A673 (cell line): Measurements from ENCODE around the gene USP22. TPM values are rescaled to one million over a fixed set of nuclear protein-coding genes. Genes with fewer than 3 reads are reported as not detected.

Source experiments
- BruUV-seq: library from RNA; stranded (reverse); fragments of 400-500 nt; replicated peaks from 2 replicates; lab custom pipeline; 2021; lab: Mats Ljungman, UMichigan
- CTCF ChIA-PET: fragments of 300-600 bp; sonication (Branson Sonifier 250); formaldehyde crosslinking; loops from one replicate; lab custom pipeline; 2022; ENCODE audit warnings: antibody characterized with exemption; lab: Charles Lee
- POLR2A ChIA-PET: fragments of 300-600 bp; sonication (Branson Sonifier 250); formaldehyde crosslinking; loops from one replicate; lab custom pipeline; 2022; ENCODE audit warnings: antibody characterized with exemption; ENCODE audit not compliant: low non-redundant PET; lab: Charles Lee
- DNase-seq: peaks from one replicate; pipeline ENCODE4 v3.0.0-alpha.2; 2015; ENCODE audit warnings: low spot score
- H3K27ac ChIP-seq: fragments of 200-600 bp; sonication (generic); 2 replicates; pipeline ENCODE4 v1.5.1; 2016; ENCODE audit warnings: mixed run types, low read depth, mild to moderate bottlenecking, mixed read lengths, antibody characterized with exemption, low read length; ENCODE audit not compliant: poor library complexity, severe bottlenecking
- H3K27me3 ChIP-seq: fragments of 200-600 bp; sonication (generic); replicated peaks from 2 replicates; pipeline ENCODE4 v1.6.1; 2017; ENCODE audit warnings: mixed run types, low read depth, mild to moderate bottlenecking, mixed read lengths, antibody characterized with exemption, low read length; ENCODE audit not compliant: insufficient read depth, poor library complexity
- H3K36me3 ChIP-seq: fragments of 200-600 bp; sonication (generic); 2 replicates; pipeline ENCODE4 v1.6.1; 2016; ENCODE audit warnings: mixed run types, mild to moderate bottlenecking, mixed read lengths, antibody characterized with exemption, low read length; ENCODE audit not compliant: insufficient read depth, poor library complexity, severe bottlenecking
- H3K4me1 ChIP-seq: fragments of 200-600 bp; sonication (generic); 2 replicates; pipeline ENCODE4 v1.6.1; 2017; ENCODE audit warnings: mixed run types, mild to moderate bottlenecking, mixed read lengths, antibody characterized with exemption, low read length; ENCODE audit not compliant: insufficient read depth, poor library complexity, severe bottlenecking
- H3K4me3 ChIP-seq: fragments of 200-600 bp; sonication (generic); 2 replicates; pipeline ENCODE4 v1.5.1; 2016; ENCODE audit warnings: low read depth, mixed run types, mild to moderate bottlenecking, mixed read lengths, low read length; ENCODE audit not compliant: poor library complexity, severe bottlenecking
- H3K9me3 ChIP-seq: fragments of 200-600 bp; sonication (generic); 2 replicates; pipeline ENCODE4 v1.6.1; 2016; ENCODE audit warnings: mixed run types, low read depth, mild to moderate bottlenecking, mixed read lengths, antibody characterized with exemption, low read length; ENCODE audit not compliant: poor library complexity, severe bottlenecking
- EZH2 ChIP-seq: fragments of 200-600 bp; sonication (generic); IDR thresholded peaks from 2 replicates; pipeline ENCODE4 v1.6.1; 2017; ENCODE audit warnings: borderline replicate concordance, low read depth, mild to moderate bottlenecking, mixed read lengths, antibody characterized with exemption, low read length; ENCODE audit not compliant: poor library complexity, severe bottlenecking
- intact Hi-C: fragments of 100-400 bp; cut with micrococcal nuclease; formaldehyde crosslinking; loops from one replicate; pipeline ENCODE4 v1.10.0; 2022; ENCODE audit not compliant: unreplicated experiment
- total RNA-seq: library from RNA; stranded (reverse); gene quantifications from 2 replicates; pipeline ENCODE4 v1.2.3, GENCODE V29; 2021
- TF ChIP-seq, protein P1 (sequence below): fragments of 300-800, 200-600 bp; sonication (generic); conservative IDR thresholded peaks from 2 replicates; pipeline ENCODE4 v1.5.1; 2017; ENCODE audit warnings: low read depth, mild to moderate bottlenecking, antibody characterized with exemption, low read length, moderate library complexity, mixed read lengths

The USP22 gene
- total RNA-seq, 1 experiment from 2014 or later = 288 TPM

- POLR2A ChIA-PET = no interaction called here
- intact Hi-C loops = no loop called here
- Histone ChIP-seq H3K9me3 (no peaks in the 10 kb centered on the region), H3K4me1 (no peaks in the 10 kb centered on the region), H3K27me3 (no peaks in the 10 kb centered on the region), H3K4me3 (no peak overlapping the region), H3K36me3 (no peaks in the 10 kb centered on the region), H3K27ac (no peak overlapping the region)
- CTCF ChIA-PET = no interaction called here
- TF ChIP-seq, protein P1, sequence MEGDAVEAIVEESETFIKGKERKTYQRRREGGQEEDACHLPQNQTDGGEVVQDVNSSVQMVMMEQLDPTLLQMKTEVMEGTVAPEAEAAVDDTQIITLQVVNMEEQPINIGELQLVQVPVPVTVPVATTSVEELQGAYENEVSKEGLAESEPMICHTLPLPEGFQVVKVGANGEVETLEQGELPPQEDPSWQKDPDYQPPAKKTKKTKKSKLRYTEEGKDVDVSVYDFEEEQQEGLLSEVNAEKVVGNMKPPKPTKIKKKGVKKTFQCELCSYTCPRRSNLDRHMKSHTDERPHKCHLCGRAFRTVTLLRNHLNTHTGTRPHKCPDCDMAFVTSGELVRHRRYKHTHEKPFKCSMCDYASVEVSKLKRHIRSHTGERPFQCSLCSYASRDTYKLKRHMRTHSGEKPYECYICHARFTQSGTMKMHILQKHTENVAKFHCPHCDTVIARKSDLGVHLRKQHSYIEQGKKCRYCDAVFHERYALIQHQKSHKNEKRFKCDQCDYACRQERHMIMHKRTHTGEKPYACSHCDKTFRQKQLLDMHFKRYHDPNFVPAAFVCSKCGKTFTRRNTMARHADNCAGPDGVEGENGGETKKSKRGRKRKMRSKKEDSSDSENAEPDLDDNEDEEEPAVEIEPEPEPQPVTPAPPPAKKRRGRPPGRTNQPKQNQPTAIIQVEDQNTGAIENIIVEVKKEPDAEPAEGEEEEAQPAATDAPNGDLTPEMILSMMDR = no peak
- no peak for TF ChIP-seq EZH2
- no TSS peak for BruUV-seq
- no peak for DNase-seq
Observed at GRCh38 chr17:21049457-21049856, 6.6 kb upstream of the USP22 start.

- DNase-seq = no peak
- BruUV-seq = no TSS peak
- no peaks in the 10 kb centered on the region for H3K36me3 ChIP-seq
- no peak overlapping the region for H3K4me3 ChIP-seq
- peaks cover 6% of the 10 kb centered on the region for H3K4me1 ChIP-seq
- H3K27ac ChIP-seq = no peak overlapping the region
- ChIA-PET CTCF (no interaction called here), POLR2A (no interaction called here)
- TF ChIP-seq EZH2 = no peak
- TF ChIP-seq, protein P1 = no peak
- intact Hi-C loops = no loop called here
- no peaks in the 10 kb centered on the region for H3K9me3 ChIP-seq
- H3K27me3 ChIP-seq = no peaks in the 10 kb centered on the region
Observed at GRCh38 chr17:21046216-21046615, 3.4 kb upstream of the USP22 start.

DNA sequence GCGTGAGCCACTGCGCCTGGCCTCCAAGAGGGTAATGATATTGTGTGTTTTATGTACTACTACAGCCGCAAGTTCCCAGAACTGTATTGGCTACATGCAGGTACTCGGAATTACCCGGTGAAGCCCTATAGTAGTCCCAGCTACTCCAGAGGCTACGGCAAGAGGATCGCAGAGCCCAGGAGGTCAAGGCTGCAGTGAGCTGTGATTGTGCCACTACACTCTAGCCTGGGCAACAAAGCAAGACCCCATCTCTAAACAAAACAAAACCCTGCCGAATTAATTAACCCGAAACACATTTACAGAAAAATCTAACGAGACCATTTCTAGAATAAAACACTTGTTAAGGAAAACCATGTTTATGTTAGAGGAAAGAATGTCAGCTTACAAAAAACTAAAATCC, 2.2 kb upstream of the USP22 start:
- peaks cover 1% of the 10 kb centered on the region for H3K36me3 ChIP-seq
- ChIA-PET CTCF (no interaction called here), POLR2A (no interaction called here)
- TF ChIP-seq, protein P1 = no peak
- no peak for TF ChIP-seq EZH2
- H3K9me3 ChIP-seq = no peaks in the 10 kb centered on the region
- no peak overlapping the region for H3K27ac ChIP-seq
- H3K4me1 ChIP-seq = peaks cover 10% of the 10 kb centered on the region
- no peak overlapping the region for H3K4me3 ChIP-seq
- no peak for DNase-seq
- intact Hi-C loops = loop anchor here (5.0 kb wide), 1 partner anchor 167 kb away; the partner anchor contains the start of gene TMEM11
- H3K27me3 ChIP-seq = no peaks in the 10 kb centered on the region
- no TSS peak for BruUV-seq
